ENCODE measurements around the gene EXOC3L1. TPM values are rescaled to one million over a fixed set of nuclear protein-coding genes. Genes with fewer than 3 reads are reported as not detected.

EXOC3L1 gene
- total RNA-seq, 1 experiment from 2014 or later: 4.0 TPM

DNA sequence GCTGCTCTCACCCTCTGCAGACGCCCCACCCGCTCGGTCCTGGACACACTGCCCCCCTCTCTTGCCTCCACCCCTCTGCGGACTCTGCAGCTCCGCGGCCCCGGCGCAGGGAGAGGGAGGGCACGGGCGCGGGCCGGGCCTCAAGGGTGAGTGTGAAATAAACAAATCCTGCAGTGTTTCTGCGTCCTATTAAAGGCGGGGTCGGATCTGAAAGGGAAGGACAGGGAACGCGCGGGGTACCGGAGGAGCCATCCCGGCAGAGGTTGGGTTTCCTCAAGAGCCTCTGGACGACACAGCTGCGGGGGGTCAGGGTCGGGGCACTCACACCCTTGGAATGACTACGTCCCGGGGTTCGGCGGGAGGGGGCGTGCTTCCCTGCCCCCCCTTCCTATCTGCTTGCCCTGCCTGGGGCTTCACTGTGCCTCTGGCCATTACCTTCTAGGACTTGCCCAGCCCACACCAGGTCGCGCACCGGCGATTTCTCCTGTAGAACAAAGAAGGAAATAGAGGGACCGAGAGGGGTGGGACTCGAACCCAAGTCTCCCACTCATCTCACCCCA, 25.9 kb downstream of the EXOC3L1 start:
- Mint-ChIP-seq H3K4me3 (peak overlapping the region; percentile 58), H3K27me3 (ENCODE audit: low read depth) (peaks cover 99% of the 10 kb centered on the region), H3K4me1 (peaks cover 42% of the 10 kb centered on the region), H3K27ac (no peak overlapping the region), H3K36me3 (peaks cover 2% of the 10 kb centered on the region; the same call in 1 of the 2 replicates), H3K9me3 (no peaks in the 10 kb centered on the region)
- TF ChIP-seq ESRRA (CRISPR knock-in tag; IDR thresholded peaks at IDR 0.05; ENCODE audit: borderline replicate concordance): 0 out of 2 replicates have a peak, but pooled peaks have one; percentile 8
- TF ChIP-seq ZNF138 (CRISPR knock-in tag; conservative IDR thresholded peaks at IDR 0.05): no peak
- DNase-seq (ENCODE audit: low spot score) (no peak), ATAC-seq (no peak)
- ChIA-PET POLR2A (no interaction called here), CTCF (interaction anchor here (0.9 to 15.6 kb wide), 9 partner anchors 6 to 203 kb away, joined by 3 to 386 read pairs (median 9); partner anchors contain the start of genes B3GNT9, CES3, FBXL8 and HSF4)

DNA sequence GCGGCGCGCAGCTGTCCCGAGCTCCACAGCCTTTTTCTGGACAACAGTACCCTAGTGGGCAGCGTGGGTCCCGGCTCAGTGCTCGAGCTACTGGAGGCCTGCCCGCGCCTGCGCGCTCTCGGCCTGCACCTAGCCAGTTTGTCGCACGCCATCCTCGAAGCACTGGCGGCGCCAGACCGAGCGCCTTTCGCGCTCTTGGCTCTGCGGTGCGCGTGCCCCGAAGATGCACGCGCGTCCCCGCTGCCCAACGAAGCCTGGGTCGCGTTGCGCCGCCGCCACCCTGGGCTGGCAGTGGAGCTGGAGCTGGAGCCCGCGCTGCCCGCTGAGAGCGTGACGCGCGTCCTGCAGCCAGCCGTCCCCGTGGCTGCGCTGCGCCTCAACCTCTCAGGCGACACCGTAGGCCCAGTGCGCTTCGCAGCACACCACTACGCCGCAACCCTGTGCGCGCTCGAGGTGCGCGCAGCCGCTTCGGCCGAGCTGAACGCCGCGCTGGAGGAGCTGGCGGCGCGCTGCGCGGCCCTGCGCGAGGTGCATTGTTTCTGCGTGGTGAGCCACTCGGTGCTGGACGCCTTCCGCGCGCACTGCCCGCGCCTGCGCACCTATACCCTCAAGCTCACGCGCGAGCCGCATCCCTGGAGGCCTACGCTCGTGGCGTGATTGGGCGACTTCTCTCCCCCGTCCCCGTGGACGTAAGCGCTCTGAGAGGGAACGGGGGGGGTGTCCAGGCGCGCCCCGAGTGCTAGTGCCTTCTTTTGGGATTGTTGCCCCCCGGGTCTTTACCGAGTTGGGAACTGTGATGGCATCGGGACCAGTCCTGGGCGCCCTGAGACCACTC, 26.6 kb downstream of the EXOC3L1 start:
- DNase-seq (ENCODE audit: low spot score): peak; percentile 56
- ChIA-PET CTCF (interaction anchor here (0.9 to 15.6 kb wide), 10 partner anchors 6 to 202 kb away, joined by 3 to 386 read pairs (median 11); partner anchors contain the start of genes B3GNT9, CES3, ELMO3 and FBXL8), POLR2A (interaction anchor here (0.8 kb wide), 1 partner anchor 11 kb away, joined by 3 read pairs; no protein-coding TSS in a partner anchor)
- H3K4me1 Mint-ChIP-seq: peaks cover 42% of the 10 kb centered on the region
- no peak overlapping the region for H3K27ac Mint-ChIP-seq
- peaks cover 99% of the 10 kb centered on the region for H3K27me3 Mint-ChIP-seq (ENCODE audit: low read depth)
- ATAC-seq: peak; percentile 5
- no peaks in the 10 kb centered on the region for H3K9me3 Mint-ChIP-seq
- H3K36me3 Mint-ChIP-seq: peaks cover 2% of the 10 kb centered on the region; the same call in 1 of the 2 replicates
- peak overlapping the region; percentile 58 for H3K4me3 Mint-ChIP-seq
- TF ChIP-seq, protein P1, sequence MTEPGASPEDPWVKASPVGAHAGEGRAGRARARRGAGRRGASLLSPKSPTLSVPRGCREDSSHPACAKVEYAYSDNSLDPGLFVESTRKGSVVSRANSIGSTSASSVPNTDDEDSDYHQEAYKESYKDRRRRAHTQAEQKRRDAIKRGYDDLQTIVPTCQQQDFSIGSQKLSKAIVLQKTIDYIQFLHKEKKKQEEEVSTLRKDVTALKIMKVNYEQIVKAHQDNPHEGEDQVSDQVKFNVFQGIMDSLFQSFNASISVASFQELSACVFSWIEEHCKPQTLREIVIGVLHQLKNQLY (CRISPR knock-in tag; IDR thresholded peaks at IDR 0.05): no peak
- TF ChIP-seq, protein P2, sequence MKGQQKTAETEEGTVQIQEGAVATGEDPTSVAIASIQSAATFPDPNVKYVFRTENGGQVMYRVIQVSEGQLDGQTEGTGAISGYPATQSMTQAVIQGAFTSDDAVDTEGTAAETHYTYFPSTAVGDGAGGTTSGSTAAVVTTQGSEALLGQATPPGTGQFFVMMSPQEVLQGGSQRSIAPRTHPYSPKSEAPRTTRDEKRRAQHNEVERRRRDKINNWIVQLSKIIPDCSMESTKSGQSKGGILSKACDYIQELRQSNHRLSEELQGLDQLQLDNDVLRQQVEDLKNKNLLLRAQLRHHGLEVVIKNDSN (CRISPR knock-in tag; IDR thresholded peaks at IDR 0.05): peak; percentile 55; the same call in 1 of the 2 replicates
- TF ChIP-seq ZNF317 (CRISPR knock-in tag; IDR thresholded peaks at IDR 0.05; ENCODE audit: borderline replicate concordance, low read depth) (no peak), SMAD3 (CRISPR knock-in tag; IDR thresholded peaks at IDR 0.05; ENCODE audit: borderline replicate concordance) (no peak; the same call in 1 of the 2 replicates), ZNF219 (CRISPR knock-in tag; IDR thresholded peaks at IDR 0.05; ENCODE audit: borderline replicate concordance) (no peak), FOXK1 (CRISPR knock-in tag; IDR thresholded peaks at IDR 0.05) (peak; percentile 16; the same call in 1 of the 2 replicates), ZNF263 (CRISPR knock-in tag; IDR thresholded peaks at IDR 0.05; ENCODE audit: low read depth) (no peak), EMX1 (CRISPR knock-in tag; IDR thresholded peaks at IDR 0.05) (no peak), GABPB1 (CRISPR knock-in tag; IDR thresholded peaks at IDR 0.05) (no peak), CREM (CRISPR knock-in tag; IDR thresholded peaks at IDR 0.05) (0 out of 2 replicates have a peak, but pooled peaks have one; percentile 48)
- TF ChIP-seq, protein P3, sequence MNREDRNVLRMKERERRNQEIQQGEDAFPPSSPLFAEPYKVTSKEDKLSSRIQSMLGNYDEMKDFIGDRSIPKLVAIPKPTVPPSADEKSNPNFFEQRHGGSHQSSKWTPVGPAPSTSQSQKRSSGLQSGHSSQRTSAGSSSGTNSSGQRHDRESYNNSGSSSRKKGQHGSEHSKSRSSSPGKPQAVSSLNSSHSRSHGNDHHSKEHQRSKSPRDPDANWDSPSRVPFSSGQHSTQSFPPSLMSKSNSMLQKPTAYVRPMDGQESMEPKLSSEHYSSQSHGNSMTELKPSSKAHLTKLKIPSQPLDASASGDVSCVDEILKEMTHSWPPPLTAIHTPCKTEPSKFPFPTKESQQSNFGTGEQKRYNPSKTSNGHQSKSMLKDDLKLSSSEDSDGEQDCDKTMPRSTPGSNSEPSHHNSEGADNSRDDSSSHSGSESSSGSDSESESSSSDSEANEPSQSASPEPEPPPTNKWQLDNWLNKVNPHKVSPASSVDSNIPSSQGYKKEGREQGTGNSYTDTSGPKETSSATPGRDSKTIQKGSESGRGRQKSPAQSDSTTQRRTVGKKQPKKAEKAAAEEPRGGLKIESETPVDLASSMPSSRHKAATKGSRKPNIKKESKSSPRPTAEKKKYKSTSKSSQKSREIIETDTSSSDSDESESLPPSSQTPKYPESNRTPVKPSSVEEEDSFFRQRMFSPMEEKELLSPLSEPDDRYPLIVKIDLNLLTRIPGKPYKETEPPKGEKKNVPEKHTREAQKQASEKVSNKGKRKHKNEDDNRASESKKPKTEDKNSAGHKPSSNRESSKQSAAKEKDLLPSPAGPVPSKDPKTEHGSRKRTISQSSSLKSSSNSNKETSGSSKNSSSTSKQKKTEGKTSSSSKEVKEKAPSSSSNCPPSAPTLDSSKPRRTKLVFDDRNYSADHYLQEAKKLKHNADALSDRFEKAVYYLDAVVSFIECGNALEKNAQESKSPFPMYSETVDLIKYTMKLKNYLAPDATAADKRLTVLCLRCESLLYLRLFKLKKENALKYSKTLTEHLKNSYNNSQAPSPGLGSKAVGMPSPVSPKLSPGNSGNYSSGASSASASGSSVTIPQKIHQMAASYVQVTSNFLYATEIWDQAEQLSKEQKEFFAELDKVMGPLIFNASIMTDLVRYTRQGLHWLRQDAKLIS (CRISPR knock-in tag; IDR thresholded peaks at IDR 0.05; ENCODE audit: borderline replicate concordance): no peak
- TF ChIP-seq, protein P4, sequence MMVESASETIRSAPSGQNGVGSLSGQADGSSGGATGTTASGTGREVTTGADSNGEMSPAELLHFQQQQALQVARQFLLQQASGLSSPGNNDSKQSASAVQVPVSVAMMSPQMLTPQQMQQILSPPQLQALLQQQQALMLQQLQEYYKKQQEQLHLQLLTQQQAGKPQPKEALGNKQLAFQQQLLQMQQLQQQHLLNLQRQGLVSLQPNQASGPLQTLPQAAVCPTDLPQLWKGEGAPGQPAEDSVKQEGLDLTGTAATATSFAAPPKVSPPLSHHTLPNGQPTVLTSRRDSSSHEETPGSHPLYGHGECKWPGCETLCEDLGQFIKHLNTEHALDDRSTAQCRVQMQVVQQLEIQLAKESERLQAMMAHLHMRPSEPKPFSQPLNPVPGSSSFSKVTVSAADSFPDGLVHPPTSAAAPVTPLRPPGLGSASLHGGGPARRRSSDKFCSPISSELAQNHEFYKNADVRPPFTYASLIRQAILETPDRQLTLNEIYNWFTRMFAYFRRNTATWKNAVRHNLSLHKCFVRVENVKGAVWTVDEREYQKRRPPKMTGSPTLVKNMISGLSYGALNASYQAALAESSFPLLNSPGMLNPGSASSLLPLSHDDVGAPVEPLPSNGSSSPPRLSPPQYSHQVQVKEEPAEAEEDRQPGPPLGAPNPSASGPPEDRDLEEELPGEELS (CRISPR knock-in tag; IDR thresholded peaks at IDR 0.05): peak; percentile 71
- TF ChIP-seq, protein P5, sequence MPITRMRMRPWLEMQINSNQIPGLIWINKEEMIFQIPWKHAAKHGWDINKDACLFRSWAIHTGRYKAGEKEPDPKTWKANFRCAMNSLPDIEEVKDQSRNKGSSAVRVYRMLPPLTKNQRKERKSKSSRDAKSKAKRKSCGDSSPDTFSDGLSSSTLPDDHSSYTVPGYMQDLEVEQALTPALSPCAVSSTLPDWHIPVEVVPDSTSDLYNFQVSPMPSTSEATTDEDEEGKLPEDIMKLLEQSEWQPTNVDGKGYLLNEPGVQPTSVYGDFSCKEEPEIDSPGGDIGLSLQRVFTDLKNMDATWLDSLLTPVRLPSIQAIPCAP (CRISPR knock-in tag; IDR thresholded peaks at IDR 0.05): no peak
- TF ChIP-seq, protein P6, sequence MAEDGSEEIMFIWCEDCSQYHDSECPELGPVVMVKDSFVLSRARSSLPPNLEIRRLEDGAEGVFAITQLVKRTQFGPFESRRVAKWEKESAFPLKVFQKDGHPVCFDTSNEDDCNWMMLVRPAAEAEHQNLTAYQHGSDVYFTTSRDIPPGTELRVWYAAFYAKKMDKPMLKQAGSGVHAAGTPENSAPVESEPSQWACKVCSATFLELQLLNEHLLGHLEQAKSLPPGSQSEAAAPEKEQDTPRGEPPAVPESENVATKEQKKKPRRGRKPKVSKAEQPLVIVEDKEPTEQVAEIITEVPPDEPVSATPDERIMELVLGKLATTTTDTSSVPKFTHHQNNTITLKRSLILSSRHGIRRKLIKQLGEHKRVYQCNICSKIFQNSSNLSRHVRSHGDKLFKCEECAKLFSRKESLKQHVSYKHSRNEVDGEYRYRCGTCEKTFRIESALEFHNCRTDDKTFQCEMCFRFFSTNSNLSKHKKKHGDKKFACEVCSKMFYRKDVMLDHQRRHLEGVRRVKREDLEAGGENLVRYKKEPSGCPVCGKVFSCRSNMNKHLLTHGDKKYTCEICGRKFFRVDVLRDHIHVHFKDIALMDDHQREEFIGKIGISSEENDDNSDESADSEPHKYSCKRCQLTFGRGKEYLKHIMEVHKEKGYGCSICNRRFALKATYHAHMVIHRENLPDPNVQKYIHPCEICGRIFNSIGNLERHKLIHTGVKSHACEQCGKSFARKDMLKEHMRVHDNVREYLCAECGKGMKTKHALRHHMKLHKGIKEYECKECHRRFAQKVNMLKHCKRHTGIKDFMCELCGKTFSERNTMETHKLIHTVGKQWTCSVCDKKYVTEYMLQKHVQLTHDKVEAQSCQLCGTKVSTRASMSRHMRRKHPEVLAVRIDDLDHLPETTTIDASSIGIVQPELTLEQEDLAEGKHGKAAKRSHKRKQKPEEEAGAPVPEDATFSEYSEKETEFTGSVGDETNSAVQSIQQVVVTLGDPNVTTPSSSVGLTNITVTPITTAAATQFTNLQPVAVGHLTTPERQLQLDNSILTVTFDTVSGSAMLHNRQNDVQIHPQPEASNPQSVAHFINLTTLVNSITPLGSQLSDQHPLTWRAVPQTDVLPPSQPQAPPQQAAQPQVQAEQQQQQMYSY (CRISPR knock-in tag; IDR thresholded peaks at IDR 0.05): no peak; the same call in 1 of the 2 replicates
- TF ChIP-seq, protein P7, sequence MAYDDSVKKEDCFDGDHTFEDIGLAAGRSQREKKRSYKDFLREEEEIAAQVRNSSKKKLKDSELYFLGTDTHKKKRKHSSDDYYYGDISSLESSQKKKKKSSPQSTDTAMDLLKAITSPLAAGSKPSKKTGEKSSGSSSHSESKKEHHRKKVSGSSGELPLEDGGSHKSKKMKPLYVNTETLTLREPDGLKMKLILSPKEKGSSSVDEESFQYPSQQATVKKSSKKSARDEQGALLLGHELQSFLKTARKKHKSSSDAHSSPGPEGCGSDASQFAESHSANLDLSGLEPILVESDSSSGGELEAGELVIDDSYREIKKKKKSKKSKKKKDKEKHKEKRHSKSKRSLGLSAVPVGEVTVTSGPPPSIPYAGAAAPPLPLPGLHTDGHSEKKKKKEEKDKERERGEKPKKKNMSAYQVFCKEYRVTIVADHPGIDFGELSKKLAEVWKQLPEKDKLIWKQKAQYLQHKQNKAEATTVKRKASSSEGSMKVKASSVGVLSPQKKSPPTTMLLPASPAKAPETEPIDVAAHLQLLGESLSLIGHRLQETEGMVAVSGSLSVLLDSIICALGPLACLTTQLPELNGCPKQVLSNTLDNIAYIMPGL (CRISPR knock-in tag; IDR thresholded peaks at IDR 0.05): peak; percentile 60; the same call in 1 of the 2 replicates
